Right lobe of liver (tissue), 6 donors: ENCODE measurements around the gene FAM78B. TPM values are rescaled to one million over a fixed set of nuclear protein-coding genes. Genes with fewer than 3 reads are reported as not detected.

Experiments
- ATAC-seq, 4 donors: fragments of 200-7000 bp; cut with Tn5 transposase; one replicate each; pipeline ENCODE4 v1.9.1; 2020; ENCODE audit warnings: mild to moderate bottlenecking in 4 of 4, moderate library complexity in 4 of 4
- DNase-seq, 3 donors: peaks; one replicate each; pipeline ENCODE4 v3.0.0-alpha.2; 2020
- H3K27ac ChIP-seq, 3 donors: fragments of 200-600 bp; one replicate each; pipeline ENCODE4 v1.8.0; 2022
- H3K27me3 ChIP-seq, 2 donors: fragments of 200-600 bp; one replicate each; pipeline ENCODE4 v1.8.0; 2022
- H3K36me3 ChIP-seq, 4 donors: fragments of 200-600 bp; sonication (generic) in 1 of 4; one replicate each; pipeline versions ENCODE4 v1.5.1 to v1.8.0; 2017 to 2022; ENCODE audit warnings: control low read depth in 1 of 4
- H3K4me1 ChIP-seq, 4 donors: fragments of 200-600 bp; sonication (generic) in 1 of 4; one replicate each; pipeline versions ENCODE4 v1.5.1 to v1.8.0; 2017 to 2022; ENCODE audit warnings: control low read depth in 1 of 4
- H3K4me3 ChIP-seq, 3 donors: fragments of 200-600 bp; one replicate each; pipeline ENCODE4 v1.8.0; 2022
- H3K9me3 ChIP-seq, 4 donors: fragments of 200-600 bp; sonication (generic) in 1 of 4; one replicate each; pipeline versions ENCODE4 v1.5.1 to v1.8.0; 2017 to 2022; ENCODE audit warnings: control low read depth in 1 of 4
- POLR2A ChIP-seq: fragments of 450-650 bp; IDR thresholded peaks from one replicate; pipeline ENCODE4 v1.6.1; 2017; ENCODE audit warnings: antibody characterized with exemption, mild to moderate bottlenecking
- WGBS: methylation state at CpG from one replicate; pipeline ENCODE4 v1.1.6; 2018; ENCODE audit warnings: low coverage, low lambda C conversion rate; ENCODE audit not compliant: insufficient coverage; ENCODE audit errors: missing lambda C conversion rate; 5-methylcytosine and 5-hydroxymethylcytosine counted together
- intact Hi-C, 2 donors: fragments of 100-400 bp; cut with DNase I; formaldehyde crosslinking; loops; one replicate each; pipeline versions ENCODE4 v1.11.2 to v1.14.1; 2022
- total RNA-seq, 6 experiments: library from RNA; depleted of rRNA in 2 of 6; stranded (reverse); fragments of >200 nt in 2 of 6; fragmentation: NEBNext Ultra II Directional in 3 of 6; extraction: Animal tissue kit (Norgen Biotek cat#: 25700) in 3 of 6; gene quantifications; one replicate each; pipeline versions ENCODE4 v1.1.0 to v1.2.4, GENCODE V29; 2016 to 2023
- TF ChIP-seq, protein P1 (sequence below), 4 donors: fragments of 200-600 bp in 3 of 4; fragments of 450-650 bp in 1 of 4; IDR thresholded peaks; one replicate each; pipeline versions ENCODE4 v1.5.1 to v1.8.0; 2016 to 2022; ENCODE audit warnings: antibody characterized with exemption in 4 of 4, mild to moderate bottlenecking in 2 of 4
- donor health status: DM: no; HTN: yes; CAD: no.
- donor health status: DM: no; HTN: no; CAD: no.
- donor health status: DM: no; HTN: no; CAD: no.
- donor health status: DM: no; HTN: yes; CAD: no.
- donor health status: DM: no; HTN: yes; CAD: no.

FAM78B gene
- total RNA-seq, 6 experiments from 2014 or later, result 0.58 to 1.4 (median 1.1) TPM

DNA sequence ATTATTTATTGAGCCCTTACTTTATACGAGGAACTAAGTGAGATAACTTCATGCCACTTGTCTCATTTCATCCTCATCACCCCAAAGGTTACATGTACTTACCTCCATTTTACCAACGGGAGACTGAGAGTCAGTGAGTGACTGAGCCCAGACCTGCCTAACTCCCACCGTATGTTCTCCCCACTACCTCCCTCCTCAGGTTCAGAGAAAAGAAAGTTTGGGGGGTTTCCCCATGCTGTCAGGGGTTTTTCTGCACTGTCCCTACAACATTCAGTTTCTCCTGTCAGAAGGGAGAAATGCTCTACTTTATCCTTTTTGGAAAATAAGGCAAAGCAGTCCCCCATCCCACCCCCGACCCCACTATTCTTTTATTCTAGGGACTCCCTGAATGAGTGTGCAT, 32.9 kb downstream of the FAM78B start:
- intact Hi-C loops, result no loop called here
- H3K27me3 ChIP-seq, result no peaks in the 10 kb centered on the region
- no peaks in the 10 kb centered on the region for H3K4me1 ChIP-seq
- TF ChIP-seq, protein P1, sequence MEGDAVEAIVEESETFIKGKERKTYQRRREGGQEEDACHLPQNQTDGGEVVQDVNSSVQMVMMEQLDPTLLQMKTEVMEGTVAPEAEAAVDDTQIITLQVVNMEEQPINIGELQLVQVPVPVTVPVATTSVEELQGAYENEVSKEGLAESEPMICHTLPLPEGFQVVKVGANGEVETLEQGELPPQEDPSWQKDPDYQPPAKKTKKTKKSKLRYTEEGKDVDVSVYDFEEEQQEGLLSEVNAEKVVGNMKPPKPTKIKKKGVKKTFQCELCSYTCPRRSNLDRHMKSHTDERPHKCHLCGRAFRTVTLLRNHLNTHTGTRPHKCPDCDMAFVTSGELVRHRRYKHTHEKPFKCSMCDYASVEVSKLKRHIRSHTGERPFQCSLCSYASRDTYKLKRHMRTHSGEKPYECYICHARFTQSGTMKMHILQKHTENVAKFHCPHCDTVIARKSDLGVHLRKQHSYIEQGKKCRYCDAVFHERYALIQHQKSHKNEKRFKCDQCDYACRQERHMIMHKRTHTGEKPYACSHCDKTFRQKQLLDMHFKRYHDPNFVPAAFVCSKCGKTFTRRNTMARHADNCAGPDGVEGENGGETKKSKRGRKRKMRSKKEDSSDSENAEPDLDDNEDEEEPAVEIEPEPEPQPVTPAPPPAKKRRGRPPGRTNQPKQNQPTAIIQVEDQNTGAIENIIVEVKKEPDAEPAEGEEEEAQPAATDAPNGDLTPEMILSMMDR (IDR thresholded peaks at IDR 0.05), result no peak
- no peak for TF ChIP-seq POLR2A
- no peak overlapping the region for H3K27ac ChIP-seq
- H3K36me3 ChIP-seq, result no peaks in the 10 kb centered on the region
- no peak for DNase-seq
- 85% methylated on average over 4 of the region's 4 CpGs for WGBS
- no peak for ATAC-seq
- no peaks in the 10 kb centered on the region for H3K9me3 ChIP-seq
- H3K4me3 ChIP-seq, result no peak overlapping the region

DNA sequence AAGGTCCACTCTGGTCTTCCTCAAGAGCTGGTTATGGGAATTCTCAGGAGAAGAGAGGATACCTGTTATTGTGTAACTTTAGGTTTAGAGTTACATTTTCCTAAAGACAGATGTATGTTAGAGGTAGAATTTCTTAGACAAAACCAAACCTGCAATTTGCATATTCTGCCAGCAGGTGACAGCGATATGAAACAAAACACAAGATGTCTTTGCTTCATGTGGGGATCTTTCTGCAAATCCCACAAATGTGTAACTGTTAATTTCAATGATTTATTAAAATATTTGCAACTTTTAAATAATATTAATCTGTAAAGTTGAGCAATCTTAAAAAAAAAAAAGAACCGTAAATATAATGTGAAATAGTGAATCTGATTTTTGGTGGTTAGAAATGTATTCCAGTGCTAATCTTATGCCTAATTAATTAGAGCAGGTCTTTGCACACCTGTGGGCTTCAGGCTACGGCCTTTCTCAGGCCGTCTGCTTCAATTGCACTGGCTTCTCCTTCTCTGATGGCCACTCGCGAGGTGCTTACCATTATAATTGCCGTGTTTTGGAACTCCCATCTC, 33.4 kb downstream of the FAM78B start:
- intact Hi-C loops, result no loop called here
- DNase-seq (no peak), ATAC-seq (no peak)
- H3K36me3 ChIP-seq, result no peaks in the 10 kb centered on the region
- 83% methylated on average over 7 of the region's 7 CpGs for WGBS
- no peak for TF ChIP-seq POLR2A
- TF ChIP-seq, protein P1 (IDR thresholded peaks at IDR 0.05), result peak; percentile 12 to 31 (median 16)
- H3K27ac ChIP-seq, result no peak overlapping the region
- H3K4me1 ChIP-seq, result no peaks in the 10 kb centered on the region
- H3K9me3 ChIP-seq, result no peaks in the 10 kb centered on the region
- no peaks in the 10 kb centered on the region for H3K27me3 ChIP-seq
- no peak overlapping the region for H3K4me3 ChIP-seq

DNA sequence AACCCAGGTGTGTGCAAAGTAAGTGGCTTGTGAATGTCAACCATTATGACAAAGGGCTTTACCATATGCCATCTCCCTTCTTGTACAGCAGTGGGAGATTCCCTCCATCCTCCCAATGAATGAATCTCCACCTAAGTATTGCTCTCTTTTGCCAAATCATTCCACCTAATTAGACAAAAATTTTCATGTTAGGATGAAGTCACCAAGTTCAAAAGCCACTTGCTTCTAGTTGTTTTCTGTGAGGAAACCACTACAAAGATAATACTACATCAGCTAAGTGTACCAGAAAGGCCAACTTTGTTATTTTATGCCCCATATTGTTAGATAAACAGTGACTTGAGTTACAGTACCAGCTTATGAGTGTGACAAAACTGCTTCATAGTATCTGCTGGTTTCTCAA, 34.3 kb downstream of the FAM78B start:
- Histone ChIP-seq H3K27me3 (no peaks in the 10 kb centered on the region), H3K9me3 (no peaks in the 10 kb centered on the region), H3K36me3 (no peaks in the 10 kb centered on the region), H3K27ac (no peak overlapping the region), H3K4me3 (no peak overlapping the region), H3K4me1 (no peaks in the 10 kb centered on the region)
- DNase-seq (no peak), ATAC-seq (no peak)
- intact Hi-C loops, result no loop called here
- TF ChIP-seq, protein P1 (IDR thresholded peaks at IDR 0.05), result no peak
- TF ChIP-seq POLR2A, result no peak

DNA sequence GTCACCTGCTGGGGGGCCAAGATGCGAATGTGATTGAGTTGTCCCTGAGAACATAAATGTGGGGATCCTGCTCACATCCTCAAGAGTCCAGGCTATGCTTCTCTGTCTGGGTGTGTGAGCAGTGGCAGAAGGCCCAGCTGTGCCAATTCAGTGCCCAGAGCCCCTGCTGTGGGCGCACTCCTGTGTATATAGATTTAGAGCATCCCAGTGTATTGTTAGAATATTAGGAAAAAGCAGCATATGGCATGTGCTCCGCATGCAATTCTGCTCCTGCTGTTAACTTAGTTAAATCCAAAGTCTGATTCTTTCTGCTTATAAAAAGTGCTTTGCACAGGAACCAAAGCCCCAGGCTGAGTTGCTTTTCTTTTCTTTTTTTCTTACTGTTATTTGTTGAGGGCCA, 37.8 kb downstream of the FAM78B start:
- Histone ChIP-seq H3K36me3 (no peaks in the 10 kb centered on the region), H3K9me3 (no peaks in the 10 kb centered on the region), H3K27ac (no peak overlapping the region), H3K4me3 (no peak overlapping the region), H3K27me3 (no peaks in the 10 kb centered on the region), H3K4me1 (no peaks in the 10 kb centered on the region)
- 79% methylated on average over 2 of the region's 3 CpGs for WGBS
- DNase-seq (no peak), ATAC-seq (no peak)
- TF ChIP-seq, protein P1 (IDR thresholded peaks at IDR 0.05), result no peak
- TF ChIP-seq POLR2A, result no peak
- intact Hi-C loops, result no loop called here

DNA sequence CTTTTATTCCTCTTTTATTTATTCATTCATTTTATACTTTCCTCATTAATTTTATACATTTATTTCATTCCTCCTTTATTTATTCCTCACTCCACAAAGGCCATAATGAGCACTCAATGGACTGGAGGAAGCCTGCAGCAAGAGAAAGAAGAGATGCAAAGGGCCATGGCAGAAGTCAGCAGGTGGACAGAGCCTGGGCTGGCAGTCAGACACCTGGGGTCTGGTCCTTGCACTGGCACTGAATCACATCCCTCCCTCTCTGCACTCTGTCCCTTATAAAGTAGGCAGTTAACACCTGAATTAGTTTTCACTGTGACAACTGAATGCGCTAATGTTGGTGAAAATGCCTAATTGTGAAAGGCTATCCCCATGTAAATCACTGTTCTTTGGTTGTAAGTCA, 38.6 kb downstream of the FAM78B start:
- H3K36me3 ChIP-seq, result no peaks in the 10 kb centered on the region
- no peak overlapping the region for H3K27ac ChIP-seq
- H3K4me3 ChIP-seq, result no peak overlapping the region
- no peak for DNase-seq
- no peaks in the 10 kb centered on the region for H3K27me3 ChIP-seq
- ATAC-seq, result no peak
- intact Hi-C loops, result no loop called here
- H3K4me1 ChIP-seq, result no peaks in the 10 kb centered on the region
- TF ChIP-seq, protein P1 (IDR thresholded peaks at IDR 0.05), result no peak
- TF ChIP-seq POLR2A, result no peak
- no peaks in the 10 kb centered on the region for H3K9me3 ChIP-seq
- 78% methylated on average over 1 of the region's 1 CpG for WGBS
